Measurements from ENCODE around the gene DMGDH.
A peak's percentile ranks its signal among the peaks of the same experiment; 100 is the strongest.

Gene DMGDH

DNA sequence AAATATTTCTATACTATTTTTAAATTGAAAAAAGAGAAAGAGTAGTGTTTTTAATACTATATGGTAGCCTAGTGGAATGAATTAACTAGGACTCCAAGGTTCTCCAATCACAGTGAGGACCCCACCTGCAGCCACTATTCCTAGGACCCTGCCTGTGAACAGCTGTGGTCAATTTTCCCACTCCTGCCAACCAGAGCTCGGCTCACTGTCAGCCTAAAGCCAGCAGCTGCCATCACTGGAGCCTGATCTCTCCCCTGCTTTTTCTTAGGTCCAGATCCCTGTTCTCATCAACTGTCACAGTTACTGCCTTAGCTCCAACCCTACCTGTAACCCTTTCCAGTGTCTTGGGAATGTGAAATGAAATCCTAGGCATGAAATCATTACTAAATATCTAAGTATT is 109.7 kb downstream of the DMGDH start:
- Histone ChIP-seq H3K36me3 (ENCODE audit: control insufficient read depth, insufficient read depth, low read length) (no peaks in the 10 kb centered on the region), H3K27me3 (ENCODE audit: control insufficient read depth, insufficient read depth, low read length, poor library complexity, severe bottlenecking) (no peaks in the 10 kb centered on the region), H3K9me3 (ENCODE audit: control insufficient read depth, low read length) (no peaks in the 10 kb centered on the region), H3K27ac (ENCODE audit: insufficient read depth, low read depth, low read length, poor library complexity, severe bottlenecking) (no peak overlapping the region), H3K4me1 (ENCODE audit: control insufficient read depth, insufficient read depth, low read length) (peaks cover 12% of the 10 kb centered on the region), H3K4me3 (ENCODE audit: insufficient read depth, low read depth, low read length) (no peak overlapping the region)
- 81 to 83% methylated on average over 1 of the region's 1 CpG for WGBS, 2 experiments

GRCh38 chr5:78958672-78959445 is 110.6 kb downstream of the DMGDH start:
- Histone ChIP-seq H3K9me3 (ENCODE audit: control insufficient read depth, low read length) (no peaks in the 10 kb centered on the region), H3K4me1 (ENCODE audit: control insufficient read depth, insufficient read depth, low read length) (peaks cover 12% of the 10 kb centered on the region), H3K27me3 (ENCODE audit: control insufficient read depth, insufficient read depth, low read length, poor library complexity, severe bottlenecking) (no peaks in the 10 kb centered on the region), H3K27ac (ENCODE audit: insufficient read depth, low read depth, low read length, poor library complexity, severe bottlenecking) (peak overlapping the region; percentile 16), H3K36me3 (ENCODE audit: control insufficient read depth, insufficient read depth, low read length) (no peaks in the 10 kb centered on the region), H3K4me3 (ENCODE audit: insufficient read depth, low read depth, low read length) (no peak overlapping the region)
- 60 to 61% methylated on average over 3 of the region's 3 CpGs for WGBS, 2 experiments

DNA sequence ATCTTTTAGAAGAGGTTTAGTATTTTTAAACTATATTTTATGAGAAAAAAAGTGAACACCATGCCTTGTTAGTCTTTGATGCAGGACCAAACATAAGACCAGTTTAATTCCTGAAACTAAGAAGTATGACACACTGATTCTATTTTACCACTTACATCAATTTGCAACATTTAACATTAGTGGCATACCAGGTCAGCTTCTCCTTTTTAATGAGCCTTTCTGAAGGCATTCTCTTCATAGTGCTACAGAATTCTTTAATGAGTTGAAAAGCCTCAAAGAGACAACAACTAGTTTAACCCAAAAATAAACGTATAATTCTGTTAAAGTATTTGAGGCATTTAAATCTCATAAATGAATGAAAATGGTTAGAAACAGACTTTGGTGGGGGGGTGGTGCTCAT is 112.6 kb downstream of the DMGDH start:
- H3K9me3 ChIP-seq (ENCODE audit: control insufficient read depth, low read length): no peaks in the 10 kb centered on the region
- 100% methylated on average over 1 of the region's 1 CpG; no CpG with 5 or more reads in 1 of the 2 experiments for WGBS, 2 experiments
- H3K4me3 ChIP-seq (ENCODE audit: insufficient read depth, low read depth, low read length): no peak overlapping the region
- peaks cover 12% of the 10 kb centered on the region for H3K4me1 ChIP-seq (ENCODE audit: control insufficient read depth, insufficient read depth, low read length)
- no peak overlapping the region for H3K27ac ChIP-seq (ENCODE audit: insufficient read depth, low read depth, low read length, poor library complexity, severe bottlenecking)
- H3K27me3 ChIP-seq (ENCODE audit: control insufficient read depth, insufficient read depth, low read length, poor library complexity, severe bottlenecking): no peaks in the 10 kb centered on the region
- H3K36me3 ChIP-seq (ENCODE audit: control insufficient read depth, insufficient read depth, low read length): no peaks in the 10 kb centered on the region

- Histone ChIP-seq H3K4me1 (ENCODE audit: control insufficient read depth, insufficient read depth, low read length) (no peaks in the 10 kb centered on the region), H3K27me3 (ENCODE audit: control insufficient read depth, insufficient read depth, low read length, poor library complexity, severe bottlenecking) (no peaks in the 10 kb centered on the region), H3K9me3 (ENCODE audit: control insufficient read depth, low read length) (no peaks in the 10 kb centered on the region), H3K4me3 (ENCODE audit: insufficient read depth, low read depth, low read length) (no peak overlapping the region), H3K36me3 (ENCODE audit: control insufficient read depth, insufficient read depth, low read length) (no peaks in the 10 kb centered on the region), H3K27ac (ENCODE audit: insufficient read depth, low read depth, low read length, poor library complexity, severe bottlenecking) (no peak overlapping the region)
- WGBS, 2 experiments: 88 to 93% methylated on average over 4 of the region's 4 CpGs
Observed at GRCh38 chr5:78953092-78953800, 116.2 kb downstream of the DMGDH start.

All from ectodermal cell (in vitro differentiated cells).